Activated CD4-positive, alpha-beta T cell treated with anti-CD3 and anti-CD28 coated beads for 48 hours (primary cell): ENCODE results near the gene ATP2B3.

Source experiments
- DNase-seq: peaks from one replicate; pipeline ENCODE4 v3.0.0-alpha.2; 2020

ATP2B3 gene

DNA sequence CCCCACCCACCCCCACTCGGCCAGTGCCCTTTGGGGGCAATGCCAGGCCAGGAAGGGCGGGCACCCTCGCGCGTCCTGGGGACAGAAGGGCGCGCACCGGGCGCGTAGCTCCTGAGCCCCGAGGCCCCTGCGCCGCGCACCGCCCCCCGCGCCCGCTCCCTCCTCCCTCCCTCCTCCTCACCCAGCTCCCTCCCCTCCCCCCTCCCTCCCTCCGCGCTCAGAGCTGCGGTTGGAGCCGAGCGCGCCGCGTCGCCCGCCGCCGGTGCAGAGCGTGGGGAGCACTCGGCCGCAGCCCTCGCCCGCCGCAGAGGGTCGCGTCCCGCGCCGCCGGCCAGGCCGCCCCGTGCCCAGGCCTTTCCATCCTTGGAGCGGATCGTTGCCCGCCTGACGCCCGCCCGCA, at the start of gene ATP2B3:
Gene ATP2B3, plus strand, starts transcription at position 220 of the 400 bp plus-strand sequence. CDS start 18,606 bp downstream, outside the sequence.
- no peak for DNase-seq

GRCh38 chrX:153468008-153468580, 49.3 kb upstream of the ATP2B3 start:
- DNase-seq: no peak

- DNase-seq: peak; percentile 50
Observed at GRCh38 chrX:153469811-153470410, 47.5 kb upstream of the ATP2B3 start.

- peak; percentile 88 for DNase-seq
Observed at GRCh38 chrX:153470411-153471363, 46.8 kb upstream of the ATP2B3 start, which contains the start of gene HAUS7. HAUS7 (minus strand) TSS chrX:153470576; CDS start chrX:153470557, 19 bp downstream.

DNA sequence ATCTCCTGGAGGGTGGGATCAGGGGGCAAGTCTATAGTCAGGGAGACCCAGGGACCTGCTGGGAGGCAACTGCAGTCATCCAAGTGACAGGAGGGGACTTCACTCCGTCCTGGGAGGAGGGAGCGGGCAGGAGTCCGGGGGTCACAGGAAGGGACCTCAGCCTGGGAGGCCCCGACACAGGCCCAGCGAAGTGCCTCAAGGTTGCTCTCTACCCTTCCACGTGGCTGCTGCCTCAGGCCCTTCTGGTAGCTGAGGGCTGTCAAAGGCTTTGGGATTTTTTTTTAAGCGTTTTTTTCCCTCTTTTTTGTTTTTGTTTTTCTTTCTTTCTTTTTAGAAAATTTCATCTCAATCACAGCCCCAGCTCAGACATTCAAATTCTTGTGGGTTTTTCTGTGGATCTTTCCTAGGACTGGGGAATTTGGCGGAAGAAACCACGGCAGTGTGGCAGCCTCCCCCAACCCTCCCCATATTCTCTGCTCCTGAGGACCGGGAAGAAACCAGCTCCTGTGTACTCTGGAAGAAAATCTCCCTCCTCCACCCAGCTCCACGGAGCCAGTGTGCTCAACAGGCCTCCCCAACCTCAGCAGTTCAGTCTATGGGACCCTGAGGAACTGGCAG, 45.7 kb upstream of the ATP2B3 start:
- DNase-seq: no peak

GRCh38 chrX:153473126-153473525, 44.3 kb upstream of the ATP2B3 start:
- no peak for DNase-seq

DNA sequence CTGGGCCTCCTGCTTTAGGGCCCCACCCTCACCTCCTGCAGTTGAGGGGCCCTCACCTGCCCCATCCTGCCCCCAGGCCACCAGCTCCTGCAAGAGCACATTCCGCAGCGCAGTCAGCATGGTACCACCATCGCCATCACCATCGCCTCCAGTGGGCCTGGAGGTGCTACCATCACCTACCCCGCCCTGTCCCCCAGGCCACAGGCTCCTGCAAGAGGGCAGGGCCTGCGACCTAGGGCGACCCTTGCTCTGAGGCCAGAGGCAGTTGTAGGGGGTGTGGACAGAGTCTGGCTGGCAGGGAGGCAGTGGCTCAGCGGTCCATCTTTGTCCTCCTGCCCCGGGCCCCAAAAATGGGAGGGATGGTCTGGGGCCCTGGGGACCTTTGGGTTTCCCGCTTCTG, 43.2 kb upstream of the ATP2B3 start:
- no peak for DNase-seq

GRCh38 chrX:153474718-153475117, 42.7 kb upstream of the ATP2B3 start:
- DNase-seq: peak; percentile 48

GRCh38 chrX:153475271-153475670, 42.2 kb upstream of the ATP2B3 start:
- DNase-seq: no peak

DNA sequence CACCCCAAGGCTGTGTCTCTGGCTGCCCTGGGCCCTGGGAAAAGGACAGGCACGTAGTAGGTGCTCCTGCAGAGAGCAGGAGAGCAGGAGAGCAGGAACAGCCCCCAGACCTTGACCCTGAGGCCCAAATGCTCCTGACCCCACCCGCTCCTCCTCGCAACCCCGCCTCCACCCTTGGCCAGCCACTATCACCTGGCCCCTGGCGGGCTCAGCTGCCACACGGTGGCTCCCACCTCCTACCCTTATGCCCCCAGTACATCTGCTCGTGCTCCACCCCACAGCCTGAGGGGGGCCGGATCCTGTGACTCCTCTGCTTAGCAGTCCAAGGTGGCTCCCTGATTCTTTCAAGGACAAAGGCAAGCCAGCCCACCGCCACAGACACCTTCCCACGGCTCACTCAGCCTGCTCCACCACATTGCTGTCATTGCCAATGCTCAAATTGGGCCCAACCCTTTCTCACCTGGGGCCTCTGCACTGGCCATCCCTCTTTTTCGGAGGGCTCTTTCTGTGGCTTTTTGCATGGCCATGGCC, 41.6 kb upstream of the ATP2B3 start:
- no peak for DNase-seq

DNA sequence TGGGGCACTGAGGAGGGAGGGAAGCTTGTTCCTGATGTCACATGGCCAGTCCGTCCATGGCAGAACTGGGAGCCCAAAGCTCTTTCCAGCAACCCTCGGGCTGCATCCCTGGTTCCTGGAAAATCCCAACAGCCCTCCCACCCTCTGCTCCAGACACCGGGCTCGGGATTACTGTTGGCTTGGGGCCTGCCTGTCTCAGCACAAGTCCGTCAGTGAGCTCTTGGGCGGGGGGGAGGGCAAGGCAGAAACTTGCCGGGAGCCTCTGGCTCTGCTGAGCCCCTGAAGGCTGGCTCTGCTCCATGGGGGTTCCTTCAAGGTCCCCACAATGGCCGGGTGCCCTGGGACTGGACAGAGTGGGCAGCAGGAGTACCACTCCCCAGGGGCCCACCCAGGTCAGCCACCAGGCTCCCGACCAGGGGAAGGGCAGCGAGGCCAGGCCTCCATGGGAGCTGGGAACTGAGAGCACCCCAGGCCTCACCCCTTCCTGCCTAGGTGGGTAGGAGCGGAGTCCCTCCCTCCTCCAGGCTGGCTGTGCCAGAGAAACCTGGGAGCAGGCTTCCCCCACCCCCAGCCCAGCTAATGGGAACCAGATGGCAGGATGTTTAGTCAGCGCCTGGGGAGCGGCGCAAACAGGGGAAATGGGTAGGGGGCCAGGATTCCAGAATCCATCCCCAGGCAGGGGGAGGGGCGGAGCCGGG, 40.6 kb upstream of the ATP2B3 start:
- no peak for DNase-seq

DNA sequence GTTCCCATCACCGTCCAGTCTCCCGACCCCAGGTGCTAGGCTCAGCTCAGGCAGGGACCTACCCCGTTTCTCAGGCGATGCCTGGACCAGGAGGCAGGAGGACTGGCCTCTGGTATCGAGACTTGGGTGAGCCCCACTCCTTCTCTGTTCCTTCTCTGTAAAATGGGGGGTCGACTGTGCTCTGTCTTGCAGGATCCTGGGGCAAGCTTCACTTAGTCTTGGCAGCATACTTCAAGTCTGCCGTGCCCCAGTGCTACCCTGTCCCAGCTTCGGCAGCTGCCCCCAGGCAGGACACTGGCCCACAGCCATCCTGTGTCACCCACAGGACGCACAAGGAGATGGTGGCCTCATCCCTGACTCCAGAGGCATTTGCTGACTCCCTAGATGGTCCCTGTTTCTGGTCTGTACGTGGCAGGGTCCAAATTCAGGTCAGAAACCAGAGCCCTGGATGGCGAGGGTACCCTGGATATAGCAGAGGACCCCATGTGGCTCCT, 40.0 kb upstream of the ATP2B3 start:
- DNase-seq: no peak

GRCh38 chrX:153477901-153478300, 39.5 kb upstream of the ATP2B3 start:
- DNase-seq: no peak

GRCh38 chrX:153478746-153479145, 38.7 kb upstream of the ATP2B3 start:
- no peak for DNase-seq

DNA sequence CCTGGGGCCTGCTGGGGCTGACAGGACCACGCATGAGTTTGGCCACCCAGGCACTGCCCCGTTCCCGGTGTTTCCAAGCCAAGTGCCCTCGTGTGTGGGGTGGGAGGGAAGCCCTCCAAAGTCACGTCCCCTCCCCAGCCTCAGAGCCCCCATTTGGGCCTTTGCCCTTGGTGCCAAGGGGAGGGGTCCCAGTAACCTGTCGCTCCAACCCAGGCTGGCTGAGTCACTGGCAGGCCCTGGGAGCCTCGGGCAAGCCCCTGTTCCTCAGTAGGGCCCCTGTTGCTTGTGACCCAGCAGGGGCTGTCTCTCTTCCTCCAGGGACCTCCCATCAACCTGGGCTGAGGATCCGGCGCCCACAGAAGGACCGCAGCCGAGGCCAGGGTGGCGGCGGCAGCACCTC, 36.4 kb upstream of the ATP2B3 start:
- no peak for DNase-seq

DNA sequence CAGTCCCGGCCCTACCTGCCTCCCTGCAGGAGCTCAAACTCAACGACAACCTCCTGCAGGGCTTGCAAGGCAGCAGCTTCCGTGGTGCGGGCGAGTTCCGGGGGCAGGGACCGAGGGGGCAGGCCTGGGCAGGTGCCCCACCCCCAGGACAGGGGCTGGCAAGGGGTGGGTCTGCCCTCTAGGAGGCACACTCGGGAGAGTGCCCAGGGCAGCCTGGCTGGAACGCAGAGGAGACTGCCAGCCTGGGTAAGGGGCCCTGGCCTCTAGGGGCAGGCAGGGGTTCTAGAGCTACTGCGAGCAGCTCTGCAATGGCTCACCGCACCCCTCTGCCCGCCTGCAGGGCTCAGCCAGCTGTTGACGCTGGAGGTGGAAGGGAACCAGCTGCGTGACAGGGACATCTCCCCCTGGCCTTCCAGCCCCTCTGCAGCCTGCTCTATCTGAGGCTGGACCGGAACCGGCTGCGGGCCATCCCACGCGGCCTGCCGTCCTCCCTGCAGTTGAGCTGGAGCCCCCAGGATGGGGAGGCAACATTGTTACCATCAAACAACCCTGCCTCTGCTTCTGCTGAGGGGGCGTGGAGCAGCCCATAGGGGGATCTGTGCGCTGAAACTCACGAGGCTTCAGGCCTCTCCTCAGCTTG, 34.9 kb upstream of the ATP2B3 start:
- no peak for DNase-seq

DNA sequence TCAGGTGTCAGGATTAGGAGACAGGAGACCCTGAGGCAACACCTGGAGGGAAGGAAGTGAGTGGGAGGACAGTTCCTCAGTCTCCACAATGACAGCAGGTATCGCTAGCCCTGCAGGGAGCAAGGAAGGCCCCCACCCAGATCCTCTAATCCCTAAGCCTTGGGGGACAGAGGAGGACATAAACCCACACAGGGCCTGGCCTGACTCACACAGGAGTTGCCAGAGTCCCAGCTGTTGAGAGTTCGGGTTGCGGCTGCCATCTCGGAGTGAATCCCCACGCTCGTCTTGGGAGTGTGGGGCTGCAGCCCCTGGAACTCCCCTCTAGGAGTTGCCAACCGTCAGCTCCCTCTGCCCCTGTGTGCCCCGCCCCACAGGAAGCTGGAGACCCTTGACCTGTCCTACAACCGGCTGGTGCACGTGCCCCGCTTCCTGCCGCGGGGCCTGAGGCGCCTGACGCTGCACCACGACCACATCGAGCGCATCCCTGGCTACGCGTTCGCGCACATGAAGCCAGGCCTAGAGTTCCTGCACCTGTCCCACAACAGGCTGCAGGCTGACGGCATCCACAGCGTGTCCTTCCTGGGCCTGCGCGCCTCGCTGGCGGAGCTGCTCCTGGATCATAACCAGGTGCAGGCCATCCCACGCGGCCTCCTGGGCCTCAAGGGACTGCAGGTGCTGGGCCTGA, 31.9 kb upstream of the ATP2B3 start:
- no peak for DNase-seq

DNA sequence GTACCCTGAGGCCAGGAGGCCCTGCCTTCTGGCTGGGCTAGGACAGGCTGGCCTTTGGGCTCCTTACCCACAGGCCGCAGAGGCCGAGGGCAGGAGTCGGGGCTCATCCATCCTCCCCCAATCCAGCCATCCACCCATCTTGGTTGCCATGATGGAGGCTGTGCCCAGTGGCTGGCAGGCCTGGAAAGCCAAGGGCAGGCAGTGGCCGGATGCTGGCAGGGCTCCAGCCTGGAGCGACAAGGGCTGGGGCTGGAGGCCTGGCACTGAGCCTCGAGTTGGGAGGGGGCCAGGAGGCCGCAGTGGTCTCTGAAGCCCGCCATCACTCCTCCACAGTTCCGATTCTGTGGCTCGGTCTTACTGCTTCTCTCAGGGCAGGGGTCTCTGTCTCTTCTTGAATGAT, 31.3 kb upstream of the ATP2B3 start:
- no peak for DNase-seq

- no peak for DNase-seq
Observed at GRCh38 chrX:153487590-153488071, 29.8 kb upstream of the ATP2B3 start.

DNA sequence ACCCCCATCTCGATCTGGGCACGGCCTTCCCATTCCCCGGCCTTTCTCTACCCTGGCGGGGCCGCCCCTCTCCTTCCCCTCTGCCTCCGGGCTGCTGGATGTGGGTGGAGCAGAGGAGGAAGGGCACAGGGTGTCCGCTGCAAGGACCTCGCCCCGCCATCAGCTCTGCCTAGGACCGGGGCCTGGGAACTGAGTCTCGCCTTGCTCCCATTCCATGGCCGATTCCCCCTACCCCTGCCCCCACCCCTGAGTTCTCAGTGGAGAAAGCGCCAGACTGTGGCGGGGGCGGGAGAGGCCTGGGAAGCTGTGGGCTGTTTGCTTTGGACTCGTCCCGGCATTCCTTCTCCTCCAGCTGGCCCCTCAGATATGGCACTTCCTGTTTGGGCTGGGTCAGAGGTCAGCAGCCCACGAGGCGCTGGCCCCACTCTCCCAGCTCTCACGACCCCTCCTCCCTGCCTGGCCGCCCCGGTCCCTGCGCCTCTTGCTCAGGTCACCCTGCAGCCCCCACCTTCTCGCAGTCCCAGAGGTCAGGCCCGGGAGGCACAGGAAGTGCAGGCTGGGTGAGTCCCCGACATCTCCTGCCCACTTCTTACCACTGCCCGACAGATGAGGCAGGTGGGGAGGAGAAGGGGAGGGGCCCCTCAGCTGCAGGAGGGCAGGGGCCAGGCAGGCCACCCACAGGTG, 29.1 kb upstream of the ATP2B3 start:
- DNase-seq: no peak
